Mesenchymal stem cell (in vitro differentiated cells and primary cell): ENCODE data around the gene CFD.
"Not testable (repeated sequence)": the region's sequence is repeated elsewhere in the genome, so short reads cannot be mapped to it uniquely, and the experiment has no call there.

ENCODE experiments used
- DNase-seq: peaks from one replicate; pipeline ENCODE4 v3.0.0-alpha.2; 2013
- H2AFZ ChIP-seq: one replicate; pipeline ENCODE4 v1.6.1; 2013; ENCODE audit warnings: low read depth, mild to moderate bottlenecking, control low read depth, inconsistent platforms, low read length, moderate library complexity
- H2AK5ac ChIP-seq: 2 replicates; pipeline ENCODE4 v1.6.1; 2013; ENCODE audit warnings: low read length, moderate library complexity, mild to moderate bottlenecking, inconsistent platforms; ENCODE audit not compliant: severe bottlenecking
- H2BK120ac ChIP-seq: one replicate; pipeline ENCODE4 v1.6.1; 2013; ENCODE audit warnings: low read depth, mild to moderate bottlenecking, inconsistent platforms, low read length, moderate library complexity
- H2BK12ac ChIP-seq, 2 experiments: one replicate each; pipeline ENCODE4 v1.6.1; 2013; ENCODE audit warnings: inconsistent platforms in 2 of 2, low read length in 2 of 2, mild to moderate bottlenecking in 2 of 2, moderate library complexity in 2 of 2, control low read depth in 1 of 2
- H2BK15ac ChIP-seq: one replicate; pipeline ENCODE4 v1.6.1; 2013; ENCODE audit warnings: mild to moderate bottlenecking, low read depth, inconsistent platforms; ENCODE audit not compliant: poor library complexity, severe bottlenecking
- H2BK5ac ChIP-seq: 2 replicates; pipeline ENCODE4 v1.6.1; 2013; ENCODE audit warnings: low read depth, mild to moderate bottlenecking, low read length, control low read depth, inconsistent platforms; ENCODE audit not compliant: poor library complexity, severe bottlenecking
- H3K14ac ChIP-seq, 2 experiments: one replicate each; pipeline ENCODE4 v1.6.1; 2013; ENCODE audit warnings: inconsistent platforms in 2 of 2, low read length in 2 of 2, control low read depth in 1 of 2, mild to moderate bottlenecking in 1 of 2, moderate library complexity in 1 of 2
- H3K18ac ChIP-seq, 2 experiments: one replicate each; pipeline ENCODE4 v1.6.1; 2013; ENCODE audit warnings: inconsistent platforms in 2 of 2, low read length in 2 of 2, control low read depth in 1 of 2, low read depth in 1 of 2, mild to moderate bottlenecking in 1 of 2
- H3K23ac ChIP-seq, 2 experiments: one replicate each; pipeline ENCODE4 v1.6.1; 2013; ENCODE audit warnings: inconsistent platforms in 2 of 2, low read length in 2 of 2, mild to moderate bottlenecking in 2 of 2, moderate library complexity in 2 of 2, control low read depth in 1 of 2
- H3K27ac ChIP-seq: 2 replicates; pipeline ENCODE4 v1.5.1; 2013; ENCODE audit warnings: mild to moderate bottlenecking, moderate library complexity, low read length, control low read depth, inconsistent platforms; ENCODE audit not compliant: poor library complexity, severe bottlenecking
- H3K27me3 ChIP-seq, 2 experiments: 2 replicates each; pipeline versions ENCODE4 v1.6.1 to v1.7.0; 2013; ENCODE audit warnings: low read length in 2 of 2, mild to moderate bottlenecking in 2 of 2, moderate library complexity in 2 of 2, control low read depth in 1 of 2, inconsistent platforms in 1 of 2; ENCODE audit not compliant: control insufficient read depth in 1 of 2, insufficient read depth in 1 of 2
- H3K36me3 ChIP-seq, 2 experiments: 2 replicates each; pipeline versions ENCODE4 v1.6.1 to v1.7.0; 2013; ENCODE audit warnings: low read length in 2 of 2, control low read depth in 1 of 2, inconsistent platforms in 1 of 2, low read depth in 1 of 2, mild to moderate bottlenecking in 1 of 2; ENCODE audit not compliant: insufficient read depth in 2 of 2, control insufficient read depth in 1 of 2
- H3K4ac ChIP-seq, 2 experiments: one replicate each; pipeline ENCODE4 v1.6.1; 2013; ENCODE audit warnings: inconsistent platforms in 2 of 2, low read length in 2 of 2, mild to moderate bottlenecking in 2 of 2, moderate library complexity in 2 of 2, control low read depth in 1 of 2, low read depth in 1 of 2
- H3K4me1 ChIP-seq: 2 replicates; pipeline ENCODE4 v1.6.1; 2013; ENCODE audit warnings: low read depth, low read length, control low read depth; ENCODE audit not compliant: control insufficient read depth, insufficient read depth
- H3K4me2 ChIP-seq: 2 replicates; pipeline ENCODE4 v1.6.1; 2013; ENCODE audit warnings: low read length, mild to moderate bottlenecking, inconsistent platforms; ENCODE audit not compliant: poor library complexity, severe bottlenecking
- H3K4me3 ChIP-seq, 2 experiments: 2 replicates each; pipeline versions ENCODE4 v1.5.1 to v1.7.0; 2013; ENCODE audit warnings: low read length in 2 of 2, mild to moderate bottlenecking in 2 of 2, control low read depth in 1 of 2, low read depth in 1 of 2; ENCODE audit not compliant: insufficient read depth in 1 of 2
- H3K79me1 ChIP-seq: replicated peaks from 2 replicates; pipeline ENCODE4 v1.6.1; 2013; ENCODE audit warnings: mild to moderate bottlenecking, control low read depth, low read length, inconsistent platforms; ENCODE audit not compliant: poor library complexity, severe bottlenecking
- H3K9ac ChIP-seq: 2 replicates; pipeline ENCODE4 v1.7.0; 2013; ENCODE audit warnings: mild to moderate bottlenecking, low read length, moderate library complexity
- H3K9me3 ChIP-seq: 2 replicates; pipeline ENCODE4 v1.7.0; 2013; ENCODE audit warnings: mild to moderate bottlenecking, low read length; ENCODE audit not compliant: control insufficient read depth
- H4K8ac ChIP-seq: one replicate; pipeline ENCODE4 v1.6.1; 2013; ENCODE audit warnings: inconsistent platforms, mild to moderate bottlenecking, low read length, moderate library complexity
- H4K91ac ChIP-seq: one replicate; pipeline ENCODE4 v1.6.1; 2013; ENCODE audit warnings: mild to moderate bottlenecking, low read length, inconsistent platforms
- WGBS: methylation state at CpG from one replicate; pipeline ENCODE4 v1.1.7; 2013; ENCODE audit warnings: mixed read lengths; 5-methylcytosine and 5-hydroxymethylcytosine counted together

The CFD gene

GRCh38 chr19:844546-844971 lies 14.9 kb upstream of the CFD start:
- Histone ChIP-seq H3K36me3 (peaks cover 0 to 6% of the 10 kb centered on the region in 2 experiments), H2BK12ac (no peak overlapping the region), H3K18ac (no peak overlapping the region), H3K23ac (no peak overlapping the region), H3K27ac (no peak overlapping the region), H3K4me2 (no peak overlapping the region), H2AFZ (no peak overlapping the region), H3K27me3 (peaks cover 35 to 67% of the 10 kb centered on the region in 2 experiments), H3K9me3 (no peaks in the 10 kb centered on the region), H2BK15ac (no peak overlapping the region), H3K79me1 (no peaks in the 10 kb centered on the region), H2BK5ac (no peak overlapping the region), H3K9ac (no peak overlapping the region), H3K4me3 (no peak overlapping the region), H4K91ac (no peak overlapping the region), H3K4ac (no peak overlapping the region), H2BK120ac (no peak overlapping the region), H3K14ac (no peak overlapping the region), H4K8ac (no peak overlapping the region), H2AK5ac (no peak overlapping the region), H3K4me1 (peaks cover 15% of the 10 kb centered on the region)
- WGBS, result 66% methylated on average over 9 of the region's 11 CpGs
- no peak for DNase-seq

- 78% methylated on average over 36 of the region's 37 CpGs for WGBS
- no peak overlapping the region for H3K4me3 ChIP-seq
- H3K4me2 ChIP-seq, result no peak overlapping the region
- H2BK12ac ChIP-seq, result no peak overlapping the region
- no peaks in the 10 kb centered on the region for H3K79me1 ChIP-seq
- no peak overlapping the region for H3K4ac ChIP-seq
- H2AFZ ChIP-seq, result no peak overlapping the region
- H2BK15ac ChIP-seq, result no peak overlapping the region
- H3K14ac ChIP-seq, result no peak overlapping the region
- no peak for DNase-seq
- no peak overlapping the region for H4K8ac ChIP-seq
- no peak overlapping the region for H2AK5ac ChIP-seq
- no peak overlapping the region for H2BK120ac ChIP-seq
- no peak overlapping the region for H3K9ac ChIP-seq
- H3K23ac ChIP-seq, result no peak overlapping the region
- H3K36me3 ChIP-seq, result peaks cover 0 to 6% of the 10 kb centered on the region in 2 experiments
- H3K27me3 ChIP-seq, result peaks cover 35 to 60% of the 10 kb centered on the region in 2 experiments
- peaks cover 24% of the 10 kb centered on the region for H3K4me1 ChIP-seq
- H3K27ac ChIP-seq, result no peak overlapping the region
- H2BK5ac ChIP-seq, result no peak overlapping the region
- H3K18ac ChIP-seq, result peak overlapping the region in 1 of 2 experiments; percentile 14
- peak overlapping the region; percentile 21 for H4K91ac ChIP-seq
- H3K9me3 ChIP-seq, result no peaks in the 10 kb centered on the region
Observed at GRCh38 chr19:845707-846521, 13.6 kb upstream of the CFD start.

DNA sequence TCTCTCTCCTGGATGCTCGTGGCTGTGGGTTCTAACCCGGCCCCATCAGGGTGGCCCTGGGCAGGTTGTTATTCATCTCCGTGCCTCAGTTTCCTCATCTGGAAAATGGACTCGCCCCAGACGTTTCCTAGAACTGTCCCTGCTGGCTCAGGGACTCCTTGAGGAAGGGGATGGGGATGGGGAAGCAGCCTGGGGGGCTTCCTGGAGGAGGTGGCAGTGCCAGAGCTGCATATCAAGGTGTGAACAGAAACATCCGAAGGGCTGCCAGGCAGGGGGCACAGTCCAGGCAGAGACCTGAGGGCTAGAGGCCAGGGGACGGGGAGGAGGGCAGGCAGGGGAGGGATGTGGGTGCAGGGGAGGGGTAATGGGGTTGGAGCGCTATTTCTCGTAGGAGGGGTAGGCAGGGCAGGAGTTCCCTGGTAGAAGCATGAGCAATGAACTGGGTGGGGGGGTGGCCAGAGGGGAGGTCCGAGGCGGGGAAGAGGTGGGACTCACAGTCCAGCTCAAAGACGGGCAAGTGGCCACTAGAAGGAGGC lies 11.0 kb upstream of the CFD start:
- no peak for DNase-seq
- Histone ChIP-seq H3K9me3 (no peaks in the 10 kb centered on the region), H2BK5ac (no peak overlapping the region), H2BK120ac (no peak overlapping the region), H3K36me3 (peaks cover 0 to 5% of the 10 kb centered on the region in 2 experiments), H3K18ac (no peak overlapping the region), H3K27ac (no peak overlapping the region), H3K4ac (no peak overlapping the region), H3K4me2 (no peak overlapping the region), H2AK5ac (no peak overlapping the region), H2BK12ac (no peak overlapping the region), H3K79me1 (no peaks in the 10 kb centered on the region), H3K9ac (no peak overlapping the region), H3K23ac (no peak overlapping the region), H3K4me1 (peaks cover 20% of the 10 kb centered on the region), H3K14ac (no peak overlapping the region), H4K91ac (no peak overlapping the region), H2BK15ac (no peak overlapping the region), H4K8ac (no peak overlapping the region), H3K27me3 (peaks cover 25 to 45% of the 10 kb centered on the region in 2 experiments), H3K4me3 (no peak overlapping the region), H2AFZ (no peak overlapping the region)
- WGBS, result 71% methylated on average over 12 of the region's 12 CpGs

DNA sequence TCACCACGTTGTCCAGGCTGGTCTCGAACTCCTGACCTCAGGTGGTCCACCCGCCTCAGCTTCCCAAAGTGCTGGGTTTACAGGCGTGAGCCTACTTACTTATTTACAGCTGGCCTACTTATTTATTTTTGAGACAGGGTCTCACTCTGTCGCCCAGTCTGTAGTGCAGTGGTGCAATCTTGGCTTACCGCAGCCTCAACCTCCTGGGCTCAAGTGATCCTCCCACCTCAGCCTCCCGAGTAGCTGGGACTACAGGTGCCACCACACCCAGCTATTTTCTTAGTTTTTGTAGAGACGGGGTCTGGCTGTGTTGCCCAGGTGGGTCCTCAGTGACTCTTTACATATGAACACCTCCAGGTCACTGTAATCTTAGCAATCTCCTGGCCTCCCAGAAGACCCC lies 10.3 kb upstream of the CFD start:
- not testable (repeated sequence) for H4K8ac ChIP-seq, H3K9me3 ChIP-seq, H3K4me2 ChIP-seq, H3K4ac ChIP-seq, H3K36me3 ChIP-seq, H3K9ac ChIP-seq, H2AK5ac ChIP-seq, H3K27ac ChIP-seq, H2BK12ac ChIP-seq, H2BK5ac ChIP-seq, DNase-seq, H4K91ac ChIP-seq, H3K18ac ChIP-seq, H3K23ac ChIP-seq, H3K4me3 ChIP-seq, H2AFZ ChIP-seq, H3K79me1 ChIP-seq, H3K14ac ChIP-seq, H2BK15ac ChIP-seq
- Histone ChIP-seq H3K4me1 (peaks cover 15% of the 10 kb centered on the region), H2BK120ac (peak overlapping the region; percentile 5), H3K27me3 (peaks cover 20 to 40% of the 10 kb centered on the region in 2 experiments)
- WGBS, result 90% methylated on average over 8 of the region's 8 CpGs
